ENCODE data around the gene SVOPL.
A peak's percentile ranks its signal among the peaks of the same experiment; 100 is the strongest.

SVOPL gene

DNA sequence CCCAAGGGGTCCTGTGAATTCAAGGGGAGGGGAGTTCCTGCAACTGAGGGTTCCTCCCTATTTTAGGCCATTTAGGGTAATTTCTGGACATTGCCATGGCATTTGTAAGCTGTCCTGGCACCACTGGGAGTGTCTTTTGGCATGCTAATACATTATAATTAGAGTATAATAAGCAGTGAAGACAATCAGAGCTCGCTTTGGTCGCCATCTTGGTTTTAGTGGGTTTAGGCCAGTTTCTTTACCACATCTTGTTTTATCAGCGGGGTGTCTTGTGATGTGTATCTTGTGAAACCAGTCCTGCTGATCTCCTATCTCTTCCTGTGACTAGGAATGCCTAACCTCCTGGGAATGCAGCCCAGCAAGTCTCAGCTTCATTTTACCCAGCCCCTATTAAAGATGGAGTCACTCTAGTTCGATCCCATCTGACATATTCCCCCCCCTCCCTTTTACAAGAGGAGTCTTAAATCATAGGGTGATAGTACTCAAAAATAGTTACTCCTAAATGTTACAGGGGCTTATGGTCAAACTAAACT is 43.2 kb downstream of the SVOPL start:
- DNase-seq: no peak

GRCh38 chr7:138656952-138657351 is 44.2 kb downstream of the SVOPL start:
- no peak for DNase-seq

GRCh38 chr7:138654616-138655015 is 46.5 kb downstream of the SVOPL start:
- no peak for DNase-seq

DNA sequence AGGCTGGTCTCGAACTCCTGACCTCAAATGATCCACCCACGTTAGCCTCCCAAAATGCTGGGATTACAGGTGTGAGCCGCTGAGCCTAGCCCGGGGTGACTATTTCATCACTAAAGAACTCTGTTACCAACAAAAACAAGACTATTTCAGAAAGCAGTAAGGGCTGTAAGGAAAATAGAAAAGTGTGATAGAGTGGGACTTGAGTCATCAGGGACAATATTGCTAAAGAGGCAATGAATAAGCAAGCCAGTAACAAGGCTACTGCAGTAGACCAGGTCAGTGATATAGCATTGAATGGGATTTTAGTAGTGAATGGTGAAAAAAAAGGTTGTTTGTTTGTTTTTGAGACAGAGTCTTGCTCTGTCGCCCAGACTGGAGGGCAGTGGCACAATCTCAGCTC is 51.7 kb downstream of the SVOPL start:
- no peak for DNase-seq

DNA sequence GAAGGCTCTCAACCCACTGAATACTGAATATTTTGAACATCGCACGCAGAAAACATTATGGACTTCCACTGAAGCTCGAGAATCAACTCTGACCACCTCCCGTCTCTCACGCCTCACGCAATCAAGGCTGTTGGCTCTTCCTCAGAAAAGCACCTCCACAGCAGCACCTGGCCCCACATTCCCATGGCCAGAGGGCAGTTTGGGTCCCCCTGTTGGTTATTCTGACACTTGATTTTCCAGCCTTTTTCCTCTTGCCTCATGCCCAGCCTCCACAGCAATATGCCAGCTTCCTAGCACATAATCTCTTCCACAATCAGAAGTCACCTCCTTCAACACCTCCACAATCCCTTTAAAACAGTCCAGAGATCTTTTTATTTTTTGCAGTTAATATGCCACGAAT is 55.9 kb downstream of the SVOPL start:
- DNase-seq: no peak

- DNase-seq: no peak
Measured at GRCh38 chr7:138632826-138633602, 68.1 kb downstream of the SVOPL start.

DNA sequence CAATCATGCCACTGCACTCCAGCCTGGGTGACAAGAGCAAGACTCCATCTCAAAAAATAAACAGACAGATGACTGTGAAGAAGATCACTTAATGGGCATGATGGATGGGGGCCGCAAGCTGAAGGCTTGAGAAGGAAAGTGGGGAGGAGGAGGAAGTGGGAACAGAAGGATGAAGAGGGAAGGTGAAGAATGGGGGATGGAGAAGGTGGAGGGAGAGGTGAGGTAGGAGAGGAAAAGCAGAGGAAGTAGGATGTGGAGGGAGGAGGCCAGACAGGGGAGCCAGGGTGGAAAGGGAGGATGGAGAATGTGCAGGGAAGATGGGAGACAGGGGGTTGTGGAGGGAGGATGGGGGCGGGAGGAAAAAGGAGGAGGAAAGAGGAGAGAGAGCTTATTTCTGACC is 68.8 kb downstream of the SVOPL start:
- no peak for DNase-seq

- DNase-seq: no peak
Measured at GRCh38 chr7:138630059-138630610, 71.0 kb downstream of the SVOPL start.

DNA sequence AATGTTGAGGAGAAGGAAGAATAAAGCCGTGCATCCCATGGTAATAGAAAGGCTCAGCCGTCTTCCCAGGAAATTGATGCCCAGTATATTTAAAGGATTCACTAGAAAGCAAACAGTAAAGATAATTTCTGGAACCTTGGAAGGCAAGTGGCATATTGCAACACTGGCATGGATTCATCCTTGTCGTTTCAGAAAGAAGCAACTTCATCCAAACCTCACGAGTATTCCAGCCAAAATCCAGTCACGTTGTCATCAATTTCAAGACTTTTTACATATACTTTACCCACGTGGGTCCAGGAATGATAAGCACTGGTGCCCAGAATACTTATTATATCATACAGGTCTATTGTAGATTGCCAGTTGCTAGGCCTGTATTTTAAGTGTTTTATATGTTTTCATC is 73.8 kb downstream of the SVOPL start:
- DNase-seq: no peak

DNA sequence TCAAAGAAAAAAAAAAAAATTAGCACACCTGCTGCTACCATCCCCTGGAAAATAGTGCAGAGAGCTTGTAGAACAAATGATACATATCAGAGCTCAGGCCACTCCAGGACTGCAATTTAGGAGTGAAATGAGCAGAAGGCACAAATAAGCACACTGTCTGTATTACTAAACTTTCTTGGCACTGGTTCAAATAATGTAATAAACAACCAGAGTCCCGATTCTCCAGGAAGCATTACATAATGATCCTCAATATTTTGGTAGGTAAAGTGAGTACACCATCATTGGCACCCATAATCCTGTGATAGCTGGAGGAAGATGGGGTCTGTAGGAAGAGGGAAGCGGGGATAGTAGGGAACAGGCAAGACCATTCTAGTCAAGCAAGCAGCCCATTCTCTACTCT is 74.3 kb downstream of the SVOPL start:
- DNase-seq: no peak

DNA sequence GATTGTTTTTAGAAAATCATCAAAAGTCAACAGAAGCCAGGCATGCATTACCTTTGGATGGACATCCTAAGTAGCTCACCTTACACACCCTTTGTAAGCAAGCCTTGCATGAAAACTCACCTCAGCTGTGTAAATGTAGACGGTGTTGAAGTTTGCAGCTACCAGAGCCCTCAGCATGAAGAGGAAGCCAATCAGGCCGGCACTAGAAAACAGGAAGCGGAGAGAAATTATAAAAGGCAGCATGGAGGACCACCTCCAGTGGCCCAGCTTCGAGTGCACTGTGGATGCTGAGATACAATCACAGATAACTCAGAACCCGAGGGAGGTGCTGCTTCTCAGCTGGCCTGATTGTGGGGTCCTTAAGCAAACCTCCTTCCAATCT is 75.3 kb downstream of the SVOPL start:
- no peak for DNase-seq

DNA sequence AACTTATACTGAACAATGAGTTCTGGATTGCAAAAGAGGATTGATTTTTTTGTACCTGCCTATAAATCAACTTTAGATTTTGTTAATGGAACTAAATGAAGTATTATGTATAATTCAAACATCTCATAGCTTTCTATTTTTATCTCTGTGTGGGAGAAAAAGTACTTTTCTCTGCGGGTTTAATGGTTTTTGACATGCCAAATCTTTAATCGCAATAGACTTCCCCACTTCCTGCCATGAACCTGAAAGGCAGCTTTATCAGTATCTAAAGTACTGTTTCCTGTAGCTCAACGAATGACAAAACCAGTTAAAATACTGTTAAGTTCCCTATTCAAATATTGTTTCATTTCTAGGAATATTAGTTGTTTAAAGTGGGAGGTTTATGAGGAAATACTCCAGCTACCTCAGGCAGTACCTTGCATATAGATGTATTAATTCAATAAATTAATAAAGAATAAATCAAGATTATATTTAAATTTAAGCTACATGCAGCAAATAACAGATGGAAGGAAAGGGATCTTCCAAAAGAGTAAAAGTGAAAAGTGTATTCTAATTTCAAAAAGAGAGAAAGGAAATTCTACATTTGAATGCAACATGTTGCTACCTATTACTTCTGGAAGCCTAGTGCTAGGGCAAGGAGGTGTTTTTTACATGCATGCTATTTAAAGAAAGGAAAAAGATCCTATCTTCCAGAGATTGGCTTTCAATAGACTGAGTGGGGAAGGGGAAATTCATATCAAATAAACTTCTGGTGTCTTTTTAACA is 75.9 kb downstream of the SVOPL start:
- no peak for DNase-seq

DNA sequence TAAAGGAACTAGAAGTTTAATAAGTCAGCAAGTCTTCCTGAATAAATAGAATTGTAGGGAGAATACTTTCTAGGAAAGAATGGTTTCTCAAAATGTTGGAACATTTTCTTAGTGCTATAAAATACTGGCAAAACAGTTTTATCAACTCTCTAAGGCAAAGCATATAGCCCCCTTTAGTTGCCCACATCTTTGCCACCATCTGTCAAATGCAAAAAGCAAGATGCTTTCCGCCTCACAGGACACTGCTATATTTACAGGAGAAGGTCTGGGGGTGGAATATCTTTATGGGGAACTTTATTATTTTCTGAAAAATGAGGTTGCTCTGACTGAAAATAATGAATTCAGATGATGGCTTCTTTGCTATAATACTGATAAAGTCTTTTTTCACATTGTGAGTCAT is 78.3 kb downstream of the SVOPL start:
- DNase-seq: no peak

DNA sequence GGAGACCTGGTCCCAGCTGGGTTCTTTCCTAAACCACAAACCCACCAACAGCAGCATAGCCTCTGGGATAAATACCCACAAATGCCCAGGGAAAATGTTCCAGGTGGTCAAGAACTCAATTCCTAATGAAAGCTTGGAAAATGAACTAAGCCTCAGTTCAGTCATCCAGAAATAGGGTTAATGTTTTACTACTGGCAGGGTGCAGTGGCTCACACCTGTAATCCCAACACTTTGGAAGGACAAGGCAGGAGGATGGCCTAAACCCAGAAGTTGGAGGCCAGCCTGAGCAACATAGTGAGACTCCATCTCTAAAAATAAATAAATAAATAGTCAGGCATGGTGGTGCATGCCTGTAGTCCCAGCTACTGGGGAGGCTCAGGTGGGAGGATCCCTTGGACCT is 82.2 kb downstream of the SVOPL start:
- no peak for DNase-seq

DNA sequence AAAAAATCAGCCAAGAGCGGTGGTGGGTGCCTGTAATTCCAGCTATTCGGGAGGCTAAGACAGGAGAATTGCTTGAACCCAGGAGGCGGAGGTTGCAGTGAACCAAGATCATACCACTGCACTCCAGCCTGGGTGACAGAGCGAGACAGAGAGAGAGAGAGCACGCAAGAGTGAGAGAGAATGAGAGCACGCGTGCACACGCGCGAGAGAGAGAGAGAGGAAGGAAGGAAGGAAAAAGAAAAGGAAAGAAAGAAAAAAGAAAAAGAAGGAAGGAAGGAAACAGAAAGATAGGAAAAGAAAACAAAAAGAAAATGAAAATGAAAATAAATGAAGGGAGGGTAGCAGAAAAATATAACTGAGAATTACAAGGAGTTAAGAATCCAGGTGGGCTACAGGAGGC is 82.7 kb downstream of the SVOPL start:
- no peak for DNase-seq

DNA sequence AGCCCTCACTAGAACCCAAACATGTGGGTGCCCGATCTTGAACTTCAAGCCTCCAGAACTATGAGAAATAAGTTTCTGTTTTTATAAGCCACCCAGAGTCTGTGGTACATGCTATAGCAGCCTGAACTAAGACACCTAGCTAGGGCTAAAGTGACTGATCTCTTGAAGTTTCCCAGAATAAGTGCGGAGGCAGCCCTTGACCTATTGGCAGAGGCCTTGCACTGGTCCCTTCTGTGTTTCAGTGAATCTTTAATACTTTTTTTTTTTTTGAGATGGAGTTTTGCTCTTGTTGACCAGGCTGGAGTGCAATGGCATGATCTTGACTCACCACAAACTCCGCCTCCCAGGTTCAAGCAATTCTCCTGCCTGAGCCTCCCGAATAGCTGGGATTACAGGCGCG is 85.1 kb downstream of the SVOPL start:
- no peak for DNase-seq

DNA sequence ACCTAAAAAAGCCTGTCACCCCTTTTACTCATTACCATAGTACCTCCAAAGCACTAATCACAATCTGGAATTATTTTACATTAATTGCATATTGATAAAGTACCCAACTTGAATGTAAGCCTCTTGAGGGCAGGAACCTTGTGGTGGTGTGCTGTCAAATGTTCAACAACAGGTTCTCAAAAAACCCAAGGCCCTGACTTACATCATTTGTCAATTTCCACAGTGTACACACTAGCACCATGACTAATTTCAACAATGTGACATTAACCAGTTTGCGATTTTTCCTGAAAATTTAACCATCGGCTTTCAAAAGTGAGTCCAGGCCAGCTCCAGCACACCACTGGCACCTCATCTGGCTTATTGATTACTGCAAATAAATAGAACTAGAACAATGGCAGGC is 87.5 kb downstream of the SVOPL start:
- DNase-seq: no peak

- DNase-seq: no peak
Measured at GRCh38 chr7:138610671-138611170, 90.4 kb downstream of the SVOPL start.

- DNase-seq: peak; percentile 15 to 23
Measured at GRCh38 chr7:138608275-138608674, 92.9 kb downstream of the SVOPL start.

- DNase-seq: no peak
Measured at GRCh38 chr7:138607216-138608126, 93.7 kb downstream of the SVOPL start.

DNA sequence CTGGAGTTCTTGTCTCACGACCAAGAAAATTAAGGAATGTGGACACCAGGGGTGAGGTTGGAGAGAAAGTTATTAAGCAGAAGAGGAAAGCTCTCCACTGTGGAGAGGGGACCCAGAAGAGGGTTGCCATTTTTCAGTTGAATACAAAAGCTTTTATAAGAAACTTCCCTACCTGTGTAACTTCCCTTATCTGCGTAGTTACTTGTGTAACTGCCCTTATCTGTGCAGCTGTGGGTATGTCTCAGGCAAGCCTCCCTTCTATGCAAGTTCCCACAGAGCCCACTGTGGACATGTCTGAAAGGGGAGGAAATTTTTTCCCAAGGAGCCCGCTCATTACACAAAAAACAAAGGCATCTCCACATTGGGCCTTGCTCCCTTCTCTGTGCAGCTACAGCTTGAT is 94.9 kb downstream of the SVOPL start:
- DNase-seq: no peak

GRCh38 chr7:138603549-138604318 is 97.4 kb downstream of the SVOPL start:
- no peak for DNase-seq
